Endothelial cell of umbilical vein (primary cell): Measurements from ENCODE around the gene TK2. TPM values are rescaled to one million over a fixed set of nuclear protein-coding genes. Genes with fewer than 3 reads are reported as not detected.

Experiments used
- BruUV-seq: library from RNA; stranded (reverse); fragments of 400-500 nt; replicated peaks from 2 replicates; lab custom pipeline; 2021; lab: Mats Ljungman, UMichigan
- CTCF ChIA-PET: fragments of 300-600, 350-600 bp; sonication (Branson Sonifier 250); formaldehyde crosslinking; loops from one replicate; lab custom pipeline; 2021; ENCODE audit warnings: antibody characterized with exemption, inconsistent platforms; lab: Charles Lee
- POLR2A ChIA-PET: fragments of 300-600, 350-600 bp; sonication (Branson Sonifier 250); formaldehyde crosslinking; loops from one replicate; lab custom pipeline; 2021; ENCODE audit warnings: antibody characterized with exemption, inconsistent platforms; lab: Charles Lee
- DNase-seq: peaks from one replicate; pipeline ENCODE4 v3.0.0-alpha.2; 2011; ENCODE audit warnings: low read depth, low spot score
- FAIRE-seq: peaks from 2 replicates; lab custom pipeline; 2011; peaks lifted over from hg19 to GRCh38; lab: Jason Lieb, UNC
- H2AFZ ChIP-seq: 2 replicates; pipeline ENCODE4 v1.6.0; 2012; ENCODE audit warnings: low read depth, low read length, control low read depth, inconsistent platforms
- H3K27ac ChIP-seq: 2 replicates; pipeline ENCODE4 v1.5.1; 2011; ENCODE audit warnings: low read depth, mild to moderate bottlenecking, control low read depth, low read length, moderate library complexity; ENCODE audit not compliant: insufficient read depth
- H3K27me3 ChIP-seq, 2 experiments: 2 replicates each; pipeline versions ENCODE4 v1.6.0 to v1.6.1; 2011; ENCODE audit warnings: low read length in 2 of 2, mixed read lengths in 1 of 2; ENCODE audit not compliant: control insufficient read depth in 2 of 2, insufficient read depth in 2 of 2
- H3K36me3 ChIP-seq, 2 experiments: 2 replicates in 1 of 2; 3 replicates in 1 of 2; pipeline ENCODE4 v1.5.1; 2011; ENCODE audit warnings: low read length in 2 of 2, mild to moderate bottlenecking in 1 of 2, moderate library complexity in 1 of 2; ENCODE audit not compliant: control insufficient read depth in 2 of 2, insufficient read depth in 2 of 2; ENCODE audit errors: extremely low read depth in 1 of 2
- H3K4me1 ChIP-seq: 3 replicates; pipeline ENCODE4 v1.5.1; 2011; ENCODE audit warnings: mild to moderate bottlenecking, low read length; ENCODE audit not compliant: control insufficient read depth, insufficient read depth; ENCODE audit errors: extremely low read depth
- H3K4me2 ChIP-seq: 2 replicates; pipeline ENCODE4 v1.6.1; 2011; ENCODE audit warnings: low read length, control low read depth, mixed read lengths; ENCODE audit not compliant: insufficient read depth
- H3K4me3 ChIP-seq, 3 experiments: fragments of 200-600 bp in 1 of 3; sonication (generic), shearing (Covaris generic) in 1 of 3; replicated peaks in 1 of 3; 2 replicates each; pipeline ENCODE4 v1.5.1; 2011 to 2016; ENCODE audit warnings: control low read depth in 3 of 3, low read length in 3 of 3, mild to moderate bottlenecking in 2 of 3, inconsistent platforms in 1 of 3, low read depth in 1 of 3, moderate library complexity in 1 of 3; ENCODE audit not compliant: insufficient read depth in 1 of 3
- H3K79me2 ChIP-seq: 2 replicates; pipeline ENCODE4 v1.6.0; 2012; ENCODE audit warnings: low read length, inconsistent platforms; ENCODE audit not compliant: control insufficient read depth, insufficient read depth
- H3K9ac ChIP-seq: replicated peaks from 2 replicates; pipeline ENCODE3; 2011; ENCODE audit warnings: low read length, control low read depth; ENCODE audit not compliant: insufficient read depth; ENCODE audit errors: extremely low read depth
- H3K9me1 ChIP-seq: replicated peaks from 3 replicates; pipeline ENCODE4 v1.6.0; 2011; ENCODE audit warnings: mild to moderate bottlenecking, low read length; ENCODE audit not compliant: control insufficient read depth, insufficient read depth; ENCODE audit errors: extremely low read depth
- H3K9me3 ChIP-seq: replicated peaks from 2 replicates; pipeline ENCODE4 v1.5.1; 2012; ENCODE audit warnings: low read length, inconsistent platforms; ENCODE audit not compliant: control insufficient read depth, insufficient read depth
- H4K20me1 ChIP-seq: replicated peaks from 2 replicates; pipeline ENCODE3; 2011; ENCODE audit warnings: mild to moderate bottlenecking, low read length; ENCODE audit not compliant: control insufficient read depth, insufficient read depth; ENCODE audit errors: extremely low read depth
- CTCF ChIP-seq, 2 donors: IDR thresholded peaks; 1 replicate in 1 of 2; 2 replicates in 1 of 2; pipeline ENCODE4 v1.5.1; 2011; ENCODE audit warnings: low read length in 2 of 2, mild to moderate bottlenecking in 2 of 2, moderate library complexity in 2 of 2, control low read depth in 1 of 2, inconsistent platforms in 1 of 2, low read depth in 1 of 2; ENCODE audit not compliant: insufficient read depth in 1 of 2; ENCODE audit errors: extremely low read depth in 1 of 2
- EZH2 ChIP-seq: IDR thresholded peaks from 2 replicates; pipeline ENCODE4 v1.6.1; 2012; ENCODE audit warnings: borderline replicate concordance, low read depth, mild to moderate bottlenecking, moderate library complexity, low read length, inconsistent platforms; ENCODE audit not compliant: severe bottlenecking
- FOS ChIP-seq: IDR thresholded peaks from 2 replicates; pipeline ENCODE4 v1.6.1; 2011; ENCODE audit warnings: mild to moderate bottlenecking, low read length, moderate library complexity, borderline replicate concordance; ENCODE audit not compliant: insufficient read depth
- GATA2 ChIP-seq: IDR thresholded peaks from 2 replicates; pipeline ENCODE4 v1.7.0; 2011; ENCODE audit warnings: low read depth, mild to moderate bottlenecking, moderate library complexity, mixed read lengths, low read length; ENCODE audit not compliant: insufficient read length, insufficient read depth
- JUN ChIP-seq: IDR thresholded peaks from 2 replicates; pipeline ENCODE4 v1.6.1; 2011; ENCODE audit warnings: borderline replicate concordance, low read depth; ENCODE audit not compliant: insufficient read length, insufficient read depth
- MAX ChIP-seq: IDR thresholded peaks from 2 replicates; pipeline ENCODE4 v1.6.1; 2011; ENCODE audit not compliant: insufficient read depth, insufficient read length
- MYC ChIP-seq: IDR thresholded peaks from one replicate; pipeline ENCODE4 v1.6.1; 2011; ENCODE audit warnings: mild to moderate bottlenecking, low read depth, low read length
- POLR2A ChIP-seq: IDR thresholded peaks from 2 replicates; pipeline ENCODE4 v1.6.1; 2012; ENCODE audit warnings: low read depth, mild to moderate bottlenecking, control low read depth, low read length
- POLR2AphosphoS5 ChIP-seq: IDR thresholded peaks from 2 replicates; pipeline ENCODE4 v1.6.1; 2012; ENCODE audit warnings: low read depth, mild to moderate bottlenecking, control low read depth, low read length, moderate library complexity; ENCODE audit not compliant: insufficient read depth
- dilution Hi-C: fragments of 300-500 bp; cut with MboI; formaldehyde crosslinking; loops from one replicate; pipeline ENCODE4 v1.15.0; 2019; ENCODE audit warnings: low sequenced_read_pairs; ENCODE audit not compliant: extremely low pct_ligation_motif_present
- intact Hi-C: fragments of 100-400 bp; cut with micrococcal nuclease; formaldehyde crosslinking; loops from one replicate; pipeline ENCODE4 v1.10.0; 2022
- polyA plus RNA-seq, 4 experiments: library from polyadenylated mRNA; depleted of rRNA in 3 of 4; stranded (reverse) in 3 of 4; unstranded in 1 of 4; fragments of >200 nt; gene quantifications; 2 replicates each; pipeline versions ENCODE4 v1.2.1 to v1.2.3, GENCODE V29; 2011 to 2012; ENCODE audit warnings: missing spikeins in 1 of 4
- total RNA-seq: library from RNA; stranded (reverse); gene quantifications from 2 replicates; pipeline ENCODE4 v1.2.3, GENCODE V29; 2021

TK2 gene
- total and polyA plus RNA-seq, 2 donors (not counting 3 experiments of a cell fraction or from before 2014, with no cell fraction given), result 12.1 to 25.2 TPM

- no peaks in the 10 kb centered on the region for H3K27me3 ChIP-seq
- H3K4me2 ChIP-seq, result no peak overlapping the region
- no TSS peak for BruUV-seq
- peaks cover 0 to 10% of the 10 kb centered on the region in 2 experiments for H3K36me3 ChIP-seq
- no peak overlapping the region for H2AFZ ChIP-seq
- TF ChIP-seq CTCF (IDR thresholded peaks at IDR 0.05; ENCODE audit: extremely low read depth in 1 of 2, insufficient read depth in 1 of 2, low read depth in 1 of 2, low read length in 2 of 2), result no peak
- no peak for TF ChIP-seq POLR2A
- TF ChIP-seq JUN, result no peak
- TF ChIP-seq MAX, result no peak
- TF ChIP-seq GATA2, result no peak
- TF ChIP-seq EZH2, result no peak
- no peak for TF ChIP-seq FOS
- no peak for TF ChIP-seq MYC
- no peak for TF ChIP-seq POLR2AphosphoS5
- no peaks in the 10 kb centered on the region for H4K20me1 ChIP-seq
- H3K9me3 ChIP-seq, result no peaks in the 10 kb centered on the region
- no peaks in the 10 kb centered on the region for H3K79me2 ChIP-seq
- intact Hi-C loops (no loop called here), dilution Hi-C loops (no loop called here)
- no peaks in the 10 kb centered on the region for H3K4me1 ChIP-seq
- H3K4me3 ChIP-seq, result no peak overlapping the region
- FAIRE-seq (no peak), DNase-seq (no peak)
- ChIA-PET CTCF (interaction anchor here (0.9 to 1.5 kb wide), 3 partner anchors 9 to 25 kb away, joined by 3 to 4 read pairs (median 3); no protein-coding TSS in a partner anchor), POLR2A (no interaction called here)
- no peak overlapping the region for H3K27ac ChIP-seq
- no peaks in the 10 kb centered on the region for H3K9me1 ChIP-seq
- H3K9ac ChIP-seq, result no peak overlapping the region
Observed at GRCh38 chr16:66537236-66537635, 12.7 kb downstream of the TK2 start.
